HG02870 (cell line): ENCODE results near the gene POC1B.

ENCODE experiments used
- ATAC-seq: cut with Tn5 transposase; IDR thresholded peaks from one replicate; pipeline ENCODE4 v1.9.1; 2021; ENCODE audit warnings: mild to moderate bottlenecking, moderate library complexity; ENCODE audit not compliant: unreplicated experiment

POC1B gene

DNA sequence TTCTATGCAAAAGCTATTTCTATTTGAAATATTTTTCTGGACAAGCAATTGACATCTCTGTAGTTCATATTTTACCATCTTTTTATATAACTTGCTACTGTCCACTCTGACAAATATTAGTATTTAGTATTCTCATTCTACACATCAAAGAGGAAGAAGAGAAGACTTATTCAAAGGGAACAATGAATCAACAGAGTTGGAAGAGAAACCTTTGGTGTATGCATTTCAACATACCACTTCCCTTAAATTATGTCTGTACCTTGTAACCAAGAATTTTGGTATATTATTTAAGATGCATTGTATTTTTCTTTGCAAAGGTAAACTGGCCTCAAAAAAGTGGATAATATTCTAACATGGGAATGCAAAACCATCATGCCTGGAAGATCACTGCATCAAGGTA is 101.5 kb downstream of the POC1B start:
- ATAC-seq = no peak

DNA sequence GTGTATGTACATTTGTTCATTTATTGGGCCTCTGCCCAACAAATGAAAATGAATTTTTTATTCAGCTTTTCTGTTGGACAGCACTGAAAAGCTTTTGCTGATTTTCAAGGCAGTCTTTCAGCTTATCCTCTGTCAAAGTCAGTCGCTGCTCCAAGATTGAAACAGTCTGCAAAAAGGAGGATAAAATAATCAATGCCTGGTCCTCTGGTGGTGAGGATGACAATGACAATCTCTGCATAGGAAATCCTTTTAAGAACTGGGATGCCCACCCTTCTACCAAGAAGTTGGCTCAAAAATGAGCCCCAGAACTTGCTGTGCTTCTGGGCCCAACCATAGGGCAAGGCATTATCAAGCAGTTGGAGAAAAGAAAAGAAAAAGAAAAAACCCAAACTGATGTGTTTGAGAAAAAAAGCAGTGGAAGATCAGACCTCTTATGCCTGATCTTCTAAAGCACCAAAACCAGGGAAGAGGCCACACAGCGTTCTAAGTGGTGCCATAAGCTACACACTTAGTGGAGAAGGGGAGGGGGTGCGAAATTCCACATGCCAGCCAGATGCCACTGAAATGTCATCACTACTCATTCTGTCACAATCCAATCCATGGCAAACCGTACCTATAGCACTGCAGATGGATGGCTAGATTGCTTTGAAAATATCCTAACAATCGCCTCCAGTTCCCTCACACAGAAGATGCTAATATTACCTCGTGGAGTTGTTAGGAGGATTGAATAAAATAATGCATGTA is 104.6 kb downstream of the POC1B start:
- no peak for ATAC-seq

DNA sequence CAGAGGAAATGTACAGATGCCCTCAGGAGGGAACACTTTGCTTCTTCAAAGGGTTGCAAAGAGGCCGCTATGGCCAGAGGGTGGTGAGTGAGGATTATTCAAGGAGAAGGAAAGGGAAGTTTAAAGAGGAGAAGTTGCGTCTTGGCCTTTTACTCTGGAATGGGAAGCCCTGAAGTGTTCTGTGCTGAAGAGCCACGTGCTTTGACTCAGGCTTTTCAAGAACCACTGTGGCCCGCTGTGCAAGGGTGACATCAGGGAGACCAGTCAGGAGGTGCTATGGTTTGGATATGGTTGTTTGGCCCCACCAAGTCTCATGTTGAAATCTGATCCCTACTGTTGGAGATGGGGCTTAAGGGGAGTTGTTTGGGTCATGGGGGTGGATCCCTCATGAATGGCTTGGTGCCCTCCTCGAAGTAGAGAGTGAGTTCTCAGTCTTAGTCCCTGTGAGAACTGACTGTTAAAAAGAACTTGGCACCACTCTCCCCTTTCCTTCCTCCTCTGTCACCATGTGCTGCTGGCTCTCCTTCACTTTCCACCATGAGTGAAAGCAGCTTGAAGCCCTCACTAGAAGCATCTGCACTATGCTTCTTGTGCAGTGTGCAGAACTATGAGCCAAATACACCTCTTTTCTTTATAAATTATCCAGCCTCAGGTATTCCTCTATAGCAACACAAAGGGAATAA is 107.5 kb downstream of the POC1B start:
- ATAC-seq = no peak

DNA sequence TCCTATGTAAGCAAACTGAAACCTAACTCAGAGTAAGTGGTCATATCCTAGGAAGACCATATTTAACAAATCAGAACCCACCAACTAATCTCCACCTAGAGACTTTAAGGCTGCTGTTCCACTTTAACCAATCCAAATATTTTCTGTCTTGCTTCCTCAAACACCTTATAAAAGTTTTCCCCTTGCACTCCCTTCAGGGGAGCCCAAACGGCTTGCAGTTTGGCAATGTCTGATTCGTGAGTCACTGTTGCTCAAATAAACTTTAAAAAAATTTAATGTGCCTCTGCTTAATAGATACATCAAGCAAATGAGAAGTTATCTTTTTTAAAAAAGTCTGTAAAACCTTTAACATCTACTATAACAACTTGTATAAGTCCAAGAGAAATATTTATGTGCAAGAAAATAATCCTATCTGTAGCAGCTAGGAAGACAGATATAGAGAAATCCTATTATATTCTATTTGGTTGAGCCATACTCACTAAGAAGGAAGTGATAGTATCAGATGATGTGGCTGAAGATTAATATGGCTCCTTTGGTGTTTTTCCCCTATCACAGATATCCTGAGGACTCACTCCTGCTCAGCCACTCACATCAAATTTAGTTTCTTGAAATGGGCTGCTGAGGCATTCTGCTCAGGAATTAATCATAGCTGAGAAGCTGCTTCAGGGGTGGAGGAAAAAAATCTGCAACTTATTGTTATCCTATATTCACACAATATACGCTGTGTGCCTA is 108.4 kb downstream of the POC1B start:
- ATAC-seq = no peak

DNA sequence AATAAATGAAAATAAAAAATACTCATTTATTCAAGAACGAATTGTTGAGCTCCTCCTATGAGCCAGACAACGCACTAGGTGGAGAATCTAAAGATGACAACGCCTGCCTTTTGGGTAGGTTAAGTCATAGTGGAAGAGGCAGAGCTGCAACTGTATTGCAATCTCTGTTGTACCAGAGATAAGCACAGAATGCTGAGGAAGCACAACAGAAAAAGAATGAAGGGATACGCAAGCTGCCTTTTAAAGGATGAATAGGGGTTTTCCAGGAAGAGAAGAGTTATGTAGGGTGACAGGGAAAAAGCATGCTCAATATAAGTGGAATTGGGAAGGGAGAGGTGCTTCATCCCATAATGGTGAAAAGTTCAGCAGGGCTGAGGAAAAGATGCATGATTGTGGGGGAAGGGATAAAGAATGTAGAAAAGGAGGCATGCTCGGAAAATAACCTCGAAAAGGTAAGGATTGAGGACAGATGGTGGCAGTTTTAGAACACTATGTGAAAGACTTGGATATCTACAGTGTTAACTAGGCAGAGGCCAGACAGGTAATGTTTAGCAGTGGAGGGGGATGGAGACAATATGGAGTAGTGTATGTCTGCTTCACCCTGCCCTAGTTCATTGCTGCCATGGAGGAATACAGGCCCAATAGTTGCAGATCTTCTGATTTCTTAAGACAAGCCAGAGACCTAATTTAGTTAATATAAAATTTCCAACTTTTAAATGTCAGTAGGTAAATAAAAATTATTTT is 109.6 kb downstream of the POC1B start:
- ATAC-seq = no peak

DNA sequence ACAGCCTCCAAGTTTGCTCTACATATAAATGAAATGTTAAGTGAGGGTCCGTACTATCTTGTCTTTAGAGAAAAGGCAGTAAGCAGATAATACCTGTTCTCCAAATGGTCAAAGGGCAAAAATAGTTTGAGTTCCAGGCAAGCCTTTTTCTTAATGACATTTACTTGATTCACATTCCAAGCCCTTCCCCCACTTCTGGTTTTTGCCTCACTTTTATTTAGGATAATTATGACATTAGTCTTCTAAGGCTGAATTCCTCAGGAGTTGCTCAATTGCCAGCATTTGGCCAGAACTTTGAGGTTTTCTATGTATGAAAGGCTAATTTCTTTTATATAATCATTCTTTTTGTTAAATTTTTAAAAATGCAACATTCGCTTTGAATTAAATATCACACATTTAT is 111.0 kb downstream of the POC1B start:
- no peak for ATAC-seq

DNA sequence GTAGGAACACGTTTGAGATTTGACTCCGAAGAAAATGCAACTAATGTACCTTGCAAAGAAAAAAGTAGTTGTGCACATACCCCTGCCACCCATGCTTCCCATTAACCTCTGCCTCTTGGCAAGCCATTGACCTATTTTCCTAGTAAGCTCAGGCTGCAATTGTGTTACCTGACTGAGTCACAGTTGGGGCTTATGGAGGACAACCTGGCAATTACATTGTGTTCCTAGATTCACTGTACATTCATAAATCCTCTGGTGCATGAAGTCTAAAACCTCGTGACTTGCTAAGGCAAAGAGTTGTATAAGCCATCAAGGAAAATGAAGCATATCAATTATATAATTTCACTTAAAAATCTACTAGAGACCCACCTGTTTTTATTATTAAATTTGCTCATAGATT is 111.5 kb downstream of the POC1B start:
- ATAC-seq = no peak

DNA sequence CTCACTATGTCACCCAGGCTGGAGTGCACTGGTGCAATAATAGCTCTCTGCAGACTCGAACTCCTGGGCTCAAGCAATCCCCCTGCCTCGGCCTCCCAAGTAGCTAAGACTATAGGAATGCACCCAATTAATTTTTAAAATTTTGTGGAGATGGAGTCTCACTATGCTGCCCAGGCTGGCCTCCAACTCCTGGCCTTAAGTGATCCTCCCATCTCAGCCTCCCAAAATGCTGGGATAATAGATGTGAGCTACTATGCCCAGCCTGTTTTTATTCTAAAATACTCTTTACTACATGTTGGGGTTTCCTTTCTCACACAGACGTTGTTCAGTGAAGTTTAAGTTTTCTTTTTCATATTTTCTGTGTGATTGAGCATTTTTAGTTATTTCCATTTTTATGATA is 112.6 kb downstream of the POC1B start:
- no peak for ATAC-seq

DNA sequence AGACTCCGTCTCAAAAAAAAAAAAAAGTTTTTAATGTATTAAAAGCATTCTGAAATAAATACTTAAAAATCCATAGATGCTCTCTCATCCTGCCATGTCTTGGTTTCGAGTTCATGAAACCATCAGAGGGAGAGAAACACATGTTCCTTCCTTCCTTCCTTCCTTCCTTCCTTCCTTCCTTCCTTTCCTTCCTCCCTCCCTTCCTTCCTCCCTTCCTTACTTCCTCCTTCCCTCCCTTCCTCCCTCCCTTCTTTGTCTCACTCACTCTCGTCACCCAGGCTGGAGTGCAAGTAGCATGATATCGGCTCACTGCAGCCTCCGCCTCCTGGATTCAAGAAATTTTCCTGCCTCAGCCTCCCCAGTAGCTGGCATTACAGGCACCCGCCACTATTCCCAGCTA is 113.2 kb downstream of the POC1B start:
- ATAC-seq = no peak

DNA sequence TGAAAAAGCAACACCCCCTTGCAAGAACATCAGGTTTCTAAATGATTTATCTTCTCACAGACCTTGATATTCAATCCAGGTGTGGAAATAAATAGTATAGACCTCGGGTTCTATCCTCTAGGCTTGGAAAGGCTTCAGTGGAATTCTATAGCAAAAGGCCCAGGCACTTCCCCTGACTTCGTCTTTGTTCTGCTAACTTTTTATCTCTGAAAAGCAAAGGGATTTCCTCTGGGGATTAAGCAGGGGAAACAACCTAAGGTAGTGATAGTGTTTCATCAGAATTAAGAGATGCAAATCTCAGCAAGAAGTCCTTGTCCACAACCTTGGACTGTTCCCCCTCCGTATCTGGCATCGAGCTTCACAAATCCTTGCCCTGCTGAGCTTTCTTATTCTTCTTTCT is 114.0 kb downstream of the POC1B start:
- ATAC-seq = no peak

DNA sequence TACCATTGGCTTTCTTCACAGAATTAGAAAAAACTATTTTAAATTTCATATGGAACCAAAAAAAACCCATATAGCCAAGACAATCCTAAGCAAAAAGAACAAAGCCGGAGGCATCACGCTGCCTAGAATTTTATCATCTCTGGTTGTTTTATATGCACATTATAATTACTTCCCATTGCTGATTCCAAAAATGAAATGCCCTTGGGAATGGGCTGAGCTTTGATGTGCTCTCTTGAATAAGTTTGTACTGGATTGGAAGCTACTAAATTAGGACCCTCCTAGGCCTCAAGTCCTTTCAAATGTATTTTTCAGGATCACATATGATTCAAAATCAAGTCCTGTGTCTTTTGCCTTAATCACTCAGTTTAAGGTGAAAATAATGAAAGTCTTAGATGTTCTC is 114.6 kb downstream of the POC1B start:
- no peak for ATAC-seq

DNA sequence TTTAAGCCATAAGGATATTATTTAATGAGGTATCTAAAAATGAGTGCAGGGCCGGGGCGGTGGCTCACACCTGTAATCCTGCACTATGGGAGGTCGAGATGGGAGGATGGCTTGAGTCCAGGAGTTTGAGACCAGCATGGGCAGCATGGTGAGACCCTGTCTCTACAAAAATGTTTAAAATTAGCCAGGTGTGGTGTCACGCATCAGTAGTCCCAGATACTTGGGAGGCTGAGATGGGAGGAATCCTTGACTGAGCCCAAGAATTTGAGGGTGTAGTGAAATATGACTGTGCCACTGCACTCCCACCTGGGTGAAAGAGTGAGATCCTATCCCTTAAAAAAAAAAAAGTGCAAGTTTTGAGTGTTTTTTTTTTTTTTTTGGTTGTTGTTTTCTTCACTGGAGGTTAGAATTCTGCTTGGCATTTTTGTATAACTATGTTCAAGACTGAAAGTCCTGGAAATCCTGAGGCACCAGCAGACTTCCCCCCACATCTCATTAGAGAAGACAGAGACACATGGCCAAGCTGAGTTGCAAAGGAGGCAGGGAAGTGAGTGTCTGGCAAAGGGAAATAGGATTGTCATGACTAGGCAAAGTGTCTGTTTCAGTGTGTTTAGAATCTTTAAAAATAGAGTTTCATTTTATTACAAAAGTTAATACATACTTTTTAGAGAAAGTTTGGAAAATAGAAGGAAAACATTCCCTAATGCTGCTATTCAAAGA is 120.1 kb downstream of the POC1B start:
- ATAC-seq = no peak

DNA sequence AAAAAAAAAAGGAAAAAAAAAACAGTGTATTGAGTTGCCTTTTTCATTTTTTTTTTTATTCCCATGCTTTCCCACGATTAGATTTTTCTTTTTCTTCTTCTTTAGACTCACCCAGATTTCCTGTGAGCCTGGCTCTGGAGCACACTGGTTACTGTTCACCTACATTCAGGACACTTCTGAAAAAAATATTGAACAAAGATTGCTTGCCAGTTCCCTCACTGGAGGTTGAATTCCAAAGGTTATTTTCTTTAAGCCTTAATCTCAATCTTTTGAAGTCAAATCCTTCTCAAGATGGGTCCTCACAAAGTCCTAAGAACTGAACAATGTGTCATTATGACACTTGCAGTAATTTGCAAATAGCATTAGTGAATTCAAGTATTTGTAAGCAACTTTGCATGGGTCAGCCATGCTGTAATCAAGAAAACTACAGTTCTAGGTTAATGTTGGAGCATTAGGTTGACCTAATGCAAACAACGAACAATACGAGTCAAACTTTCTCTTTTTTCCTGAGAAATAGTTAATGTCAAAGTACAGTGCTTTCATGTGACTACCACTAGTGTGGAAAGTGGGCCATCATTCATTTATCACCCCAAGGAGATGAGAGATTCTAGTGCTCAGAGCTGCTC is 124.3 kb downstream of the POC1B start:
- no peak for ATAC-seq

DNA sequence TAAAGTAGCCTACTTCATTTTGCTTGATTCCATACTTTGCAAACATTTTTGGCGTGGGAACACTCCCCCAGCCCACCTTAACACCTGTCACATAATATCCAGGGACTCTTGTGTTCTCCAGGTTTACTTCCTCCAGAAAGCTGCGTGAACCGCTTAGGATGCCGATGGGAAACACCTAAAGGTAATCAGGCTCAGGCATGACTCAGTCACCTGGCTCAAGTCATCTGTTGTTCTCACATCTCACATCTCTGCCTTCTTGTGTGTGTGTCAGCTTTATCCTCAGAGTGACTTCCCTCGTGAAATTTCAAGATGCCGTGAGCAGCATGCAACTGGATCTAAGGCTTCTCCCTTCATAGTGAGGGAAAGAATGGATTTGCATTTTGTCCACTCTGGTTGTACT is 125.4 kb downstream of the POC1B start:
- ATAC-seq = no peak

DNA sequence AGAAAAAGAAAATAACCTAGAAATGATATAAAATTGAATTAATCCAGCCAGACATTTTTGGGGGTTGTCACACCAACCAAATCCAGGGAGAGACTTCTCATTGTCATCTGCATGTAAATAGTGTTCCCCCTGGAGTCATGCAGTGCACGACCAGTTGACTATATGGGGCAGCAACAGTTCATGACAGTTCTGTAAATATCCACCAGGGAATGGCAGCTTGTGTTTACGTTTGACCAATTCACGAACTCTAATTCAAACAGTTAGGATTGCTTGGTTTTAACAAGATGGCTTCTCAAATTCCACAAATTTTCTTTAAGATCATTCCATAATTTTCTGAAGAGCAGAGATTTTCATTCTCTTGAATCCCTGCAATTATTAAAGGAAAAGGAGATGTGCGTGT is 130.1 kb downstream of the POC1B start:
- ATAC-seq = no peak

DNA sequence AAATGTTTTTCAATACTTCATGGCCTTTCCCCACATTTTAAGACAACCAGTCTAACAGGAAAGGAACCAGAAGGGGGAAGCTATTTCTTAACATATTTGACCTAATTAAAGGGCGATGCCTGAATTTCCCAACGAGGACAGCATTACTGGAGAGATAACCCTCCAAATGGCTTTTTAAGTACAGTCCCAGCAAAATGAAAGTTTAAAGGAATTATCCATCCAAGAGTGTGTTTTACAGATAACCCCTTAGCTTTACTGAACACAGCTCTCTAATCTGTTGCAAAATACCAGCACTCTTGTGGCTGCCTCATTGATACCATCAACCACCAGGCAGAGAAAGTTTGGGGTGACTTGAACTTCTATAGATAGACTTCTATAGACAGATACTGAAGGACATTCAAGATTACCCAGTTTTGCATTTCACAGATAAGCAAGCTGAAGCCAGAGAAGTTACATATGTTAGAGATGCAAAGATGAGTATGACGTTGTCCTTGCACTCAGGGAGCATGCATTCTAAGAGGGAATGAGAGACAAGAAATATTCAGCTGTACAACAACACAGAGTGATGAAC is 132.2 kb downstream of the POC1B start:
- ATAC-seq = no peak

DNA sequence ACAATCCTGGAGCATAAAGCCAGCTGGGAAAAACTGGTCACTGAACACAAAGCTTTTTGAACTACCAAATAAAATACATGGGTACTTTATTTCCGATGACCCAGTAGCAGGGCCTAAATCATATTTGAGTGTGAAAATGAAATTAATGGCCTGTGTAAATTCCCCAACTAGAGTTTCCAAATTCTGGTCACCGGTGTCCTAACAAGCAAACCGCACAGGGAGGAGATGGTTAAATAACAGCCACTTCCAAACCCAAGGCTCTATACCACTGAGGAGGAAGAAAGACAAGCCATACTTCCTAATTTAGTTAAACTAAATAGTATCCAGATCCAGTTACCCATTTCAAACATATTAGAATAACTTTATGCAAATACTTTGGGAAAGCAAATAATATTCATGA is 133.5 kb downstream of the POC1B start:
- ATAC-seq = no peak

DNA sequence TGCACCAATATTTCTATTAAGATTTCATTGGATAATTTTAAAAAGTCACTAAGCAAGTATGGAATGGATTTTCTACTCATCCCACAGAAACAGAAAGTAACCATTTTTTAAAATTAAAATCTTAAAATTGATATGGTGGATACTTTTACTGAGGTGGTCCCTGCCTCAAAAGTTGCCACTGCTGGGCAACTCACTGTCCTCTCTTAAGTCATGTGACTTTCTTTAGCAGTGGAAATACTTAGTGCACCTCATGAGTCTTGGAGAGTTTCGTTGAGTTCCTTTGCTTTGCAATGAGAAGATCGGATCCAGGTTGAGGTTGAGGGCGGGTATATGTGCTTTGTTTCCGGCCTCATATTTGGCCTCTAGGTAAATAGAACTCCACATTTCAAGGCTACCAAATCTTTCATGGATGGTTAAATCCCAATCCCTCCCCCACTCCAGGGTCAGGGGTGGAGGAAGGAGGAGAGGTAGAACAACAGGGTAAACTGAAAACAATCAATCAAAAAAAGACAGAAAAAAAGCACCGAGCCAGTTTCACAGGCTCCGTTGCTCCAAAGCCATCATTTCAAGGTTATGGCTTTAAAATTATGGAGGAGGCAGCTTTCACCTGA is 134.0 kb downstream of the POC1B start:
- ATAC-seq = no peak

DNA sequence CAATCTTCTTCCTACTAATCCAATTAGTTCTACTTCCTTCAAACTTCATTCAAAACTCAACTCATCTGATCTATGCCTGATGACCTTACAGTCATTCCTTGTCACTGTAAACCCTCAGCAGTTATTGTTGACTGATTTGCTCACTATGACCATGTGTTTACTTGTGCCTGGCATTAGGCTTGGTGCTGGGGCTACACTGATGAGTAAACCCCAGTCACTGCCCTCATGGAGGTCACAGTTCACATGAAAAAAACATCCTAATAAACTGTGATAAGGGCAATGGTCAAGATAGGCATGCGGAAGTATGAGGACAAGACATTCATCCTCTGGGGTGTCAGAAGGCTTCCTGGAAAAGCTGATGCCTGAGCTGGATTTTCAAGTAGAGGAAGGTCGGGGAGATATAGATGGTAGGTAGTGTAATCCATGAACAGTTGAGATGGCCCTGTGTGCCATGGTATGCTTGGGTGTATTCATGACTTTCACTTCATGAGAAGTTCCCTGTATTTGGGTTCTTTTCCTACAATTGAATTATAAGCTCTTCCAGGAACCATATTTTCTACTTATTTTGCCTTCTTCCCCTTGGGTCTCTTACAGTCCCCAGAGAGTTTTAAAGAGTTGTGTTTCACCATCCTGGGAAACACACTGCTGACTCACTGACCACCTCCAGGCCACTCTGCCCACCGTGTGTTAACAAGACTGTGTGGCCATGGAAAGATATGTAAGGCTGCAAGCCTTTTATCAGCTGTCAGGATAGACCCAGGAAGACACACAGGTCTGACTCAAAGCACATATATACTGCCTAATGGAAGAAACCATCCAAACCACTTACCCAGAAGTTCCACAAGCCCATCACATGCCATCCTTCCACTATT is 134.8 kb downstream of the POC1B start:
- no peak for ATAC-seq
